GM21723 (cell line): ENCODE data around the gene AJAP1.
"Not testable (repeated sequence)": the region's sequence is repeated elsewhere in the genome, so short reads cannot be mapped to it uniquely, and the experiment has no call there.

Experiments used
- ATAC-seq: cut with Tn5 transposase; IDR thresholded peaks from one replicate; pipeline ENCODE4 v1.9.1; 2021; ENCODE audit warnings: mild to moderate bottlenecking, moderate library complexity; ENCODE audit not compliant: unreplicated experiment

Gene AJAP1

DNA sequence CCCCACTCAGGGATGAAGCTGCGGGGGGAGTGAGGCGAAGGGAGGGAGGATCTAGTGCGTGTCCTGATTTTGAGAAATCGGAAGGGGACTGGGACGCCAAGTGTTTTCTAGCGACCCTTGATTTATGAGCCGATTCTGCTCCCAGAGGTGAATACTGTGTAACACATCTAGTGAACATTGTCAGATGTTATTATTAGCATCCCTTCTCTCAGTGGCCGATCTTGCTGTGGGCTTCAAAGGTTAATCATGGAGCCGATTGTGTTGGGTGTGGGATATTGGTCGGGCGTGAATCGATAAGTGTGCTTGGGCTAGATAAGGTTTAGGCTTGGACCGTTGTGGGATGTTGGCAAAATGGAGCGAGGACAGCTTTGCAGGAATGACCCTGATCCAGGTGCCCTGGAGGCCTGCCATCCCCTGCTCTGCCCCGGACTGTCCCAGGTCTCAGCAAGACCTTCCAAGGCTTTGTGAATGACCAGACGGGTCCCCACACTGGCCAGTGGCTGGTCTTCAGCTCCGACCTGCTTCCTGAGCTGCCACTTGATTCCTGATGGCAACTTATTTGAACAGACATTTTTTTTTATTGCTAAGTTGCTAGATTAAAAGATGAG, 2.2 kb downstream of the AJAP1 start:
- ATAC-seq = no peak

DNA sequence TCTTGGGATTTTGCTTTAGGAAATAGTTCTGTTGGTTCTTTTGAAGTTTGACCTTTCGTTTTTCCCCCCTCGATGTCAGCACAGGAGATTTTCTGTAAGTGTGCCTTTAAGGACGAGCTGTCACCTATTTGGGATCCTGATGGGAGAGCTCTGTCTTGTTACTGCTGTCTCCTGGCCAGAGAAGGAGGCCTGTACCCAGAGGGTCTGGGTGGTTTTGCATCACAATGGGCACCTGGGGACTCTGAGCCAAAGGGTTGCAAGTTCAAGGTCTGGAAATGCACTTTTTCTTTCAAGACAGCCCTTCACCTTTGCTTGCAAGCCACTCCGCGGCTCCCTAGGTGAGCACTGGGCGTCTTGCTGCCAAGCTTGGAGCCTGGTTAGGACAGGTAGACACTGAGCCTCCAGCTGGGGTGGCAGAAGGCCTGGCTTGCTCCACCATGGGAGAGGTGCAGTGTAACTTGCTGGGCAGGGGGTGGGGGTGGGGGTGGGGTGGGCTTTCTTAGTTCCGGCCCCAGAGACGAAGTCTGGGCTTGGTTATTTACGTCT, 2.9 kb downstream of the AJAP1 start:
- no peak for ATAC-seq

DNA sequence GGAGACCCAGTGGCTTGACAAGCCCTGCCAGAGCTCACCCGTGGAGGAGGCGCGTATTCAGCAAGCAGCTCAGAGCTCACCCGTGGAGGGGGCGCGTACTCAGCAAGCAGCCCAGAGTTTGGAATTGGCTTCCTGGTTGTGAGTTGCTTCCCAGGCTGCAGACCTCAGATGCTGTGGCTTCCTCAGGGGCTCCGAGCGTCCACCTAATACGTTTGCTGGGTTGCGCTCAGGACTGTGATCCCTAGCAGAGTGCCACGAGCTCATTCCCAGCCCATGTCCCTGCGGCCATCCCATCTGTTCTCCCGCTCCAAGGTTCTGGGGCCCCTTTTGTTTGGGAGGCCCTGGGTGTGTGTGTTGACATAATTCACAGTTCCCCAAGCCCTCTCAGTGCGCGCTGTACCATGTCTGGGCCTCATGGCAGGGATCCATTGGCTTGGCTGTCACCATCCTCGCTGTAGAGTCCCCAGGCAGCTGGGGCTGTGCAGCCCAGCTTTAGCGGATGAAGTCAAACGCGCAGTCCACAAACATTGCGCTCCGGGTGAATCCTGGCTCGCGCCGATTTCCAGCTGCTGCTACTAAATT, 3.6 kb downstream of the AJAP1 start:
- ATAC-seq = no peak

DNA sequence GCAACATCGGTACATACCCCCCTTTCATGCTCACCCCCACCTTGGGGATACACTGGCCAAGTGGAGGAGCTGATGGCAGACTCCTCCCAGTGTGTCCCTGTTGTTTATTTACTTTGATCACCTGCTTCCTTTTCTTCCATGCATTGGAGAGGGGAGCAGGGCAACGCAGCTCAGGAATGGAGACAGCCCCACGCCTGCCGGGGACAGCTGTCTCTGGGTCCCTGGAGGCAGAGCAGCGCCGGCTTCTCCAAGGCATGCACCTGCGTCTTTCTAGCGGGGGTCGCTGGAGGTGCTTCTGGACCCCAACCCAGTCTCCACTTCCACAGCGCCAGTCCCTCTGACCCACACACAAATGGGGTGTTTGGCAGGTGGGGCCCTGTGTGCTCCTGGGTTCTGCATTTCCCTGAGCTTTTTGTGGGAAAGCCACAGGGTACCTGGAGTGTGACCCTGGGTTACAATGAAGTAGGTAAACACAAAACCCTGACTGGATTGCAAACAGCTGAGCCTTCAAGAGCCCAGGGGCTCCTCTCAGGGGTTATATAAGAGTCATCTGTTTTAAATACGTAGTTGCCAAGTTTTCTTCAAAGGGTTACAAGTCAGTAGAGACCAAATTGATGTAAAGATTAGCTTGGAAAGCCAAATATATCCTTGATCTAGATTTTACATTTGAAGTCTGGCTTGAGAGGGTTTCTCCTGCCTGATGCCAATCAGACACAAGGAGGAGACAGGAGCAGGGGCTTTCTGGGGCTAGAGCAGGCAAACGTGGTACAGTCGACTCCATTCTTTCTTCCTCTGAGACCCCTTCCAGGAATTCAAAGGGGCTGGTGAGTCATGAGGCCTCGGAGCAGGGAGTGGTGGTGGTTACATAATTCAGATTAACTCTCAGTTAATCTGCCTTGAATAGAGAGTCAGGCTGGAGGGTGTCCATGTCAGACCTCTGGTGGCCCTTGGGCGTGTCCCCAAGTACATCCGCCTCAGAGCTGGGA, 4.5 kb downstream of the AJAP1 start:
- ATAC-seq = no peak

DNA sequence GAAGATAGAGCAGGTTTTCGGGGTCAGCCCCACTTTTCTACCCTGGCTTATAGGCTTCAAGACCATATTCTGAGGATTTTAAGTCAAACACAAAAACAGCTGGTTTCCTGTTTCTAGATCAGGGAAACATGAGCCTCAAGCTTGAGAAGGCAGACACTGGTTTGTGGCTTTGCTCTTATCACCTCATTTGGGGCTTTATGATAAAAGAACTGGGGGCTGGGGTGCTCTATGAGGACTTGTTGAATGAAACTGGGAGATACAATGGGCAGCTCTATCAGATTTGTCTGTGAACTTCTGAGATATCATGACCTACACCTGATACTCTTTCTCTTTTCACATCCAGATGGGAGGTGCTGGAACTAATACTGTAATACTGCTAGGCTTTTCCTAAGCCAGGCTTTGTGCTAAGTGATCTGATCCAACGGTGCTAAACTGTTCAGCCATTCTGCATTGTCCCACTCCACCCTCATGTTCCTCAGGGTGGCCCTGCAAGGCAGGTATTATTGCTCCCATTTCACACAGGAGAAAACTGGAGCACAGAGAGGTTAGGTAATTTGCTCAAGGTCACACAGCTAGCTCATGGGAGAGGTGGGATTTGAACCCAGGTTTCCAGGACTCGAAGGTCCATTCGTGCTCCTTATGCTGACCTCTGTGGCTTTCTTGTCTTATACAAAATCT, 6.6 kb downstream of the AJAP1 start:
- no peak for ATAC-seq

DNA sequence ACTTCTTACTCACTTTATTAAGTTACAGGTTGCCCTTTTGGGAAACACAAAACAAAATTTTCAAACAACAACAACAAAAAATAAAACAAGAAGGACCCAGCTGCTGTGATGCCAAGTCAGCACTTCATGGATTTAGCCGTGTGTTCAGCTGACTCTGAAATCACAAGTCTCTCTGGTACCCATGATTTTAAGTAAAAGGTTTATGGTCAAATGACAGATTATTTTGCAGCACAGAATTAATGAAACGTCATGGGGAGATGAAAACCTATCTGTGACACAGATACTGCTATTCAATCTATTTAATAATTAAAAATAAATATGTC, 7.1 kb downstream of the AJAP1 start:
- ATAC-seq = no peak

DNA sequence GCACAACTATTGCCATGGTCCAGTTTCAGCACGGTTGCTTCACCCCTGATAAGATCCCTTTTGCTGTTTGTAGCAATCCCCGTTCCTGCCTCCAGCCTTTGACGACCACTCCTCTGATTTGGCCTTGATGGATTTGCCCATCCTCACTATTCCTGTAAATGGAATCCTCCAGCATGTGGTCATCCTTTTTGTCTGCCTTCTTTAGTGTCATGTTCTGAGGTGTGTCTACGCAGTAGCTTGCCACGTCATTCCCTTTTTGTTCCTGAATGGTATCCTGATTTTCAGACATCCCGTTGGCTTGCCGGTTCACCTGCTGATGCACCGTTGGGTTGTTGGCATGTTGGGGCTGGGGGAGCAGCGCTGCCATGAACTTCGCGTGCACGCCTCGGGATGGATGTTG, 7.8 kb downstream of the AJAP1 start:
- ATAC-seq = no peak

DNA sequence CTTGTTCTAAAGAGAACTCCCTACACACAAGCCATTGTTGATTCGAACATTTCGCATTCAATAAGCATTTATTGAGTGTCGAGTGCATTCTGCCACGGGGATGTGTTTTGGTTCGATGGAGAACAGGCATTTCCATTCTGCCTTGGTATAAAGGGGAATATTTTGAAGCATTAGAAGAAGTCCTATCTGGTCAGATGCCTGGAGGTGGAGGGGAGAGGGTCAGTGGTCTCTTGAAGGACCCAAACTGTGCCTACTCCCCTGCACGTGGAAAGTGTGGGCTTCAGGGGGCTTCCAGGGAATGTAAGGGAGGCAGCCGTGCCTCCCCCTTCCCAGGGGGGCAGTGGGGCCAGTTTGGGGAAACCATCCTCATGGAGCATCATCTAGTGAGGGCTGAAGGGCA, 8.3 kb downstream of the AJAP1 start:
- ATAC-seq = no peak

DNA sequence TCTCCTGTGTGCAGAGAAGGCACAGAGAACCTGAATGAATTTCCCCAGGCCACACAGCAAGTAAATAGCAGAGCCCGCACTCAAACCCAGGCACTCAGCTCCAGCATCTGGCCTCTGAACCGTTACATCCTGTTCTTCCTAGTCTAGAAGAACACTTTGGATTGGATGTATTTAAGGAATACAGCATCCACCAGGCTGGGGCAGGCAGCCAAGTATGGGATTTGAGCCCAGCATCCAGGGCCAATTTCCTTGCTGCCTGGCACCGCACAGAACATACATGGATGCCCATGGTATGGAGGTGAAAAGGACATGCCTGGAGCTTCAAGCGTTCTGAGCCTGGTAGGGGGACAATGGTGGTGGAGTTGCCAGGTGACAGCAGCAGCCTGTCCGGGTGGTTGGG, 9.7 kb downstream of the AJAP1 start:
- ATAC-seq = no peak

DNA sequence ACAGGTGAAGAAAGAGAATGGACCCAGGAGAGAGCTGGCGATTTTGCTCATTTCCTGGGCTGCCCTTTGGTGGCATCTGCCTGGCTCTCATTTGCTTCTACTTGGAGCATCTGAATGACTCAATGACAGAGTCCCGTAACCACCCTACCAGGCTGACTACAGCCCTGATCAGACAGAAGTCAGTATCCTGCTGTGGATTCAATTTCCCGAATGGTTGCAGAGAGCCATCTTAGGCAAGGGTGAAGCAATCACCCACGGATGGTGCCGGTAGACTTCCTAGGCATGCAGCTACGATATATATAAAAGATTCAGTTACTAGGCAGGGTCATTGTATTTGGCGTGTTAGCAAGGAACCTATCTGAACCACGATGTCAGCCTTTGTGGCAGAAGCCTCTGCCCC, 10.2 kb downstream of the AJAP1 start:
- ATAC-seq = no peak

DNA sequence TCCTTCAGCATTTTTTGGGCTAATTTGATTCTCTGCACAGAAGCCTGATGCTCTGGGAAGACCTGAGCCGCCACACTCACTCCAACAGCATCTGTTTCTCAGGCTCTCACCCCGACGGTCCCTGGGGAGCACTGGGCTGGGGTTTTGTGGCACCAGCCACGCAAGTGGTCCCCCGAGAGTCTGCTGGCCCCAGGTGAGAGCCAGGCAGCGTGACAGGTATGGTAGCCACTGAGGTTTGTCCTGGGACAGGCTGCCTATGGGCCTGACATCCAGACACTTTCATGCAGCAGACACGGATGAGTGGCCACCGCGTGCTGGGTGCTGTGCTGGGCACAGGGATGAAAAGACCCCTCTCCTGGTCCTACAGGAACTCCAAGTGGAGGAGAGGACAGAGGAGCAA, 11.0 kb downstream of the AJAP1 start:
- no peak for ATAC-seq

DNA sequence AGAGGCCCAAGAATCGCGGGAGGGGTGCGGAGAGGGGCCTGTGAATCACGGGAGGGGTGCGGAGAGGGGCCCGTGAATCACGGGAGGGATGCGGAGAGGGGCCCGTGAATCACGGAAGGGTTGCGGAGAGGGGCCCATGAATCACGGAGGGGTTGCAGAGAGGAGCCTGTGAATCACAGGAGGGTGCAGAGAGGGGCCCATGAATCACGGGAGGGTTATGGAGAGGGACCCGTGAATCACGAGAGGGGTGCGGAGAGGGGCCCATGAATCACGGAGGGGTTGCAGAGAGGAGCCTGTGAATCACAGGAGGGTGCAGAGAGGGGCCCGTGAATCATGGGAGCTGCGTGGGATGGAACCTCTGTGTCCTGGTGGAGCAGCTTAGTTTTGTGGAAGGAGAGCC, 12.3 kb downstream of the AJAP1 start:
- not testable (repeated sequence) for ATAC-seq

DNA sequence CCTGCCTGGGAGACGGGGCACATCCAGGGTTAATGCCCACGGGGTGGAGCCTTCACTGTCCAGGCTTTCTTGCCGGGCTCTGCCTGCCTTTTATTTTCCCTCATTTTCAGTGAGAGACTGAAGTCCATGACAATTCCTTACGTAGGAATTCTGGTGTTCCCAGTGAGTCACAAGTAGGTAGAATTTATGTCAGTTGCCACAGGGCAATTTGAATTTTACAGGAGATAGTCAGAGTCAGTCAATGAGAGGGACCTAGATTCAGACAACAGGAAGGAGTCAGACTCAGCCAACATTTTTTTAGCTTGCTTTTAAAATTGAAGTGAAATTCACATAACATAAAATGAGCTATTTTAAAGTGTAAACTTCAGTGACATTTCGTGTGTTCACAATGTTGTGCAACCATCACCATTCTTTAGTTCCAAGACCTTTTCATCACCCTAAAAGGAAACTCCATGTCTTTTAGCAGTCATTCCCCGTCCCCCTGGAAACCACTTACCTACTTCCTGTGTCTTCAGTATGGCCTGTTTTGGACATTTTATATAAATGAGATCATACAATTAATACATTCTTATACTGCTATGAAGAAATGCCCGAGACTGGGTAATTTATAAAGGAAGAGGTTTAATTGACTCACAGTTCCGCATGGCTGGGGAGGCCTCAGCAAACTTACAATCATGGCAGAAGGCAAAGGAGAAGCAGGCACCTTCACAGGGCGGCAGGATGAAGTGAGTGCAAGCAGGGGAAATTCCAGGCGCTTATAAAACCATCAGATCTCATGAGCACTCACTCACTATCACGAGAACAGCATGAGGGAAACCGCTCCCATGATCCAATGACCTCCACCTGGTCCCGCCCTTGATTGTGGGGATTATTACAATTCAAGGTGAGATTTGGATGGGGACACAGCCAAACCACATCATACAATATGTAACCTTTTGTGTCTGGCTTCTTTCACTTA, 14.6 kb downstream of the AJAP1 start:
- no peak for ATAC-seq

DNA sequence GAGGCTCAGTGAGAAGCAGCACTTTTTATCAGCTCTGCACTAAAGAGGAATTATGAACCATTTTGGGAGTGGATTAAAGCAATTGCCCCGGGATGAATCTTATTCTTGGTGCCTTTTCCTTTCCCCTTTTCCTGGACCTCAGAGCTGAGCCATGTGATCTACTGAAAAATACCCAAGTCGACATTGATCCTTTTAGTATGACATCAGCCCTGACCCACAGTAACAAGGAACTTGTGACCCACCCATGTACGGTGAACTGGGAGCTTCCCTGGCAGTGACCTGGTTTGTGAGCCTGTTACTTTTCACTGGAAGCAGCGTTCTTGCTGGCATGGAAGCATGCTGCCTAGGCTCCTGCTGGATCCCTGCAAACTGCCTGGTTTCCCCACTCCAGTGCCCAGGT, 15.9 kb downstream of the AJAP1 start:
- no peak for ATAC-seq

DNA sequence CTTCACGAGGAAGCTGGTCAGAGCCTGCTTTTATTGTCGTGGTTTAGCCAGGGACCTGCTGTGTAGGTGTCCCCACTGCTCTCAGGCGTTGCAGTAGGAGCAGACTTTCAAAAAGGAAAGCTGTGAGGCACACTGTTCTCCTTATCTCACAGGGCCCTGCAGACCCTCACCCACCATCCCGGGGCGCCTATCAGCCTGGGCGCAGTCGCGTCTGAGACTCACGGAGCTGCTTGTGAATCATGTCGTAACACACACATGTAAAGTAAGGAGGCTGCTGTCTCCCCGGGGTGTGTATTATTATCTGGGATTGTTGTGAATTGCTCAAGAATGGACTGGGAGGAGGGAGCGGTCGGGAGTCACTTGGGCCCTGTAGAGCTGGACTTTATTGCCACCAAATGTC, 17.4 kb downstream of the AJAP1 start:
- ATAC-seq = no peak

DNA sequence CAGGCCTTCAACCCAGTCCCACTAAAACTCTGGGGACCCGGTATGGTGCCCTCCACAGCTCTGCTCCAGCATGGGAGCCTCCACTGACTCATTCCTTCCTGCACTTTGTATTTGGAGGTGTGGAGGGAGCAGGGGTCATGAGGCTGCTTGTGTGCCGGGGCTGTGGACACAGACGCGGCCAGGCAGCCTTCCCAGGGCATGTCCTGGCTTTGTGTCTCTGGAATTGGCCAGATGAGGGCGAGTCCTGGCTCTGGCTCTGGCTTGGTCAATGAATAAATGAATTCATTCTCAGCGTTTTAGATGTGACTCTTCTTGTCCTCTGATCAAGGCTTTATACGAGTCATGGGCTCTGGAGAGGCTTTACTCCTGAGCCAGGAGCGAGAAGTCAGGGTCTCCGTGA, 19.1 kb downstream of the AJAP1 start:
- ATAC-seq = no peak

DNA sequence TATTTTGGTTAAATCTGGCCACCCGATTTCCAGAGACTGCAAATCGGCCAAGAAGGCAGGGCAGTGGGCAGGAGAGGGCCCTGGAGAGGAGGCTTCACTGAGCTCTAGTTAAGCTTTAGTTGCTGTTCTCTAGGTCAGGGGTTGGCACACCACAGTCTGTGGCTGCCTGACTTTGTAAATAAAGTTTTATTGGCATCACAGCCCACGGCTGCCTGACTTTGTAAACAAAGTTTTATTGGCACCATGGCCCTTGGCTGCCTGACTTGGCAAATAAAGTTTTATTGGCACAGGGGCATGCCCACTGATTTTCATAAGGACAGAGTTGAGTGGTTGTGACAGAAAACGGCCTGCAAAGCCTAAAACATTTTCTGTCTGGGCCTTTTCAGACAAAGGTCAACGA, 19.7 kb downstream of the AJAP1 start:
- no peak for ATAC-seq

DNA sequence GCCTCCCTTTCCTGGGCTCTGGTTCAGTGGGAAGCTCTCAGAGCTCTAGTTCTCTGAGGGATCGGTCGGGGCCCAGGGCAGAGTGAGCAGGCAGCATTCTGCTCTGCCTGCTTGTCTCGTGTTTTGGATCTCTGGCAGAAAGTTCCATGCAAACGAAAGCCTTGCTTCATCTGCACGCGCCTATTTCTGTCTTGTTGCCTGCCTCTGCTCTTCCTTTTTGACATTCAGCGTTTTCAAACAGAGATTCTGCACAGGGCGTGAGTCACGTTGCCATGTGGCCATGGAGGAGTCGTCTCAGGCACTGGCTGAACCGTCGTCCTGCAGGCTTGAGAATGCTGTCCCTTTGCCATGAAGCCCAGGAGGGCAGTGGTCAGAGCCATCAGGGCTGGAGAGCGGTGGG, 20.3 kb downstream of the AJAP1 start:
- ATAC-seq = no peak

DNA sequence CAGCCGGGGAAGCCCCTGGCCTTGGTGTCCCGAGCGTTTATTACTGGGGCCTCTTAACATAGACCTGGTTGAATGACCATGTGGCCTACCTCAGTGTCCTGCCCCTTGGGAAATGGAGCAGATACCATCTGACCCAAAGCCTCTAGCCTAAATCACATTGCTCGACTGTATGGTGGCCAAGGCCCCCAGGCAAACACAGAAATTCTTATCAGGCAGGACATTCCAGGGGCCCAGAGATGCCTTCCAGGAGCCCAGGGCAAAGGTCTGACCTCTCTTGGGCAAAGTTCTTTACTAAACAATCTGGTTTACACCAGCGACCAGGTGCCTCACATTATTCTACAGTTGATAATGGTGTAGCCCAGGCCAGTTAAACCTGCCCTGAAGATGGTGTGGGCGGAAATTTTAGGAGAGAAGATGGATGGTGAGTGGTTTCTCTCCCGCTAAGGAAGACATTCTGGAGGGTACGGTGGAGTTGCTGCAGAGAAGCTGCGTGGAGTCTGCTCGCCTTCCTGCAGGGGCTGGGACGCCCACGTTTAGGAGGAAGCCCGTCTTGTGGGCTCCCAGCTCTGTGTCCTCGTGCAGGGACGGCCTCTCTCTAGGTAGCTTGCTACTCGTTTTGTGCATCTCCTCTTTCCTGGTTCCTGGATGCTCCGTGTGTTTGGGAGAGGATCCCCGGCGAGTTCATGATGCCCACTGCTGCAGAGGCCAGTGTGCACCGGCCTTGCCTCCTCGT, 21.2 kb downstream of the AJAP1 start:
- ATAC-seq = no peak

DNA sequence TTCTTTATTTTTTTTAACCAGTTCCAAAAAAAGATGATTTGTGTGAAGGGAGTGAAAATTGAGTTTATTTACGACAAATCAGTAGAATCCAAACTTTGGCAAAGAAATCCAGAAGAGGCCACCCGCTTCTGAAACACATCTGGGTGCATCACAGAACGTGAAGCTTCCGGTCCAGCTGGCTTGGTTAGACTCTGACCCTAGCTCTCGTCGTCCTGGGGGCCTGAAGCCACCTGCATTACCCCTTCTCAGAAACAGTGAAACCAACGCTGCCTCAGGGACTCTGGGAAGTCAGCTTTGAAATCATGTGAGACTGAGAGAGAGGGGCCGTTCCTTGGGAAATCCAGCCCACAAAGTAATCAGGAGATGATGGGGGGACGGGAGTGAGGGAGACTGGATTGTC, 21.8 kb downstream of the AJAP1 start:
- no peak for ATAC-seq
